ENCODE results near the gene IFT81.

The IFT81 gene

GRCh38 chr12:110258466-110258865 is 134.3 kb downstream of the IFT81 start:
- Histone ChIP-seq H3K9ac (ENCODE audit: insufficient read length, low read depth) (no peak overlapping the region), H3K27me3 (ENCODE audit: insufficient read depth, insufficient read length) (no peaks in the 10 kb centered on the region), H3K4me3 (ENCODE audit: insufficient read length, low read depth) (no peak overlapping the region), H3K36me3 (ENCODE audit: insufficient read depth, insufficient read length, low read length) (no peaks in the 10 kb centered on the region), H3K4me1 (ENCODE audit: insufficient read depth, insufficient read length) (peaks cover 4% of the 10 kb centered on the region), H3K9me3 (ENCODE audit: insufficient read depth, low read length) (no peaks in the 10 kb centered on the region)
- TF ChIP-seq ZNF274 (IDR thresholded peaks at IDR 0.05; ENCODE audit: low read depth, low read length), result no peak
- TF ChIP-seq SUZ12 (IDR thresholded peaks at IDR 0.05; ENCODE audit: extremely low read depth, insufficient read depth, insufficient read length), result no peak
- TF ChIP-seq YY1 (IDR thresholded peaks at IDR 0.05; ENCODE audit: insufficient read depth, insufficient read length), result no peak
- no peak for DNase-seq (ENCODE audit: low read depth, low spot score)

GRCh38 chr12:110262442-110263388 is 138.6 kb downstream of the IFT81 start:
- H3K9ac ChIP-seq (ENCODE audit: insufficient read length, low read depth), result no peak overlapping the region
- H3K36me3 ChIP-seq (ENCODE audit: insufficient read depth, insufficient read length, low read length), result no peaks in the 10 kb centered on the region
- no peak overlapping the region for H3K4me3 ChIP-seq (ENCODE audit: insufficient read length, low read depth)
- no peak for DNase-seq (ENCODE audit: low read depth, low spot score)
- H3K9me3 ChIP-seq (ENCODE audit: insufficient read depth, low read length), result no peaks in the 10 kb centered on the region
- H3K27me3 ChIP-seq (ENCODE audit: insufficient read depth, insufficient read length), result no peaks in the 10 kb centered on the region
- no peak for TF ChIP-seq YY1 (IDR thresholded peaks at IDR 0.05; ENCODE audit: insufficient read depth, insufficient read length)
- no peak for TF ChIP-seq SUZ12 (IDR thresholded peaks at IDR 0.05; ENCODE audit: extremely low read depth, insufficient read depth, insufficient read length)
- TF ChIP-seq ZNF274 (IDR thresholded peaks at IDR 0.05; ENCODE audit: low read depth, low read length), result no peak
- peaks cover 3% of the 10 kb centered on the region for H3K4me1 ChIP-seq (ENCODE audit: insufficient read depth, insufficient read length)

GRCh38 chr12:110266381-110266960 is 142.3 kb downstream of the IFT81 start:
- Histone ChIP-seq H3K4me3 (ENCODE audit: insufficient read length, low read depth) (no peak overlapping the region), H3K9ac (ENCODE audit: insufficient read length, low read depth) (no peak overlapping the region), H3K36me3 (ENCODE audit: insufficient read depth, insufficient read length, low read length) (no peaks in the 10 kb centered on the region), H3K4me1 (ENCODE audit: insufficient read depth, insufficient read length) (peaks cover 8% of the 10 kb centered on the region), H3K27me3 (ENCODE audit: insufficient read depth, insufficient read length) (no peaks in the 10 kb centered on the region), H3K9me3 (ENCODE audit: insufficient read depth, low read length) (no peaks in the 10 kb centered on the region)
- no peak for TF ChIP-seq ZNF274 (IDR thresholded peaks at IDR 0.05; ENCODE audit: low read depth, low read length)
- no peak for TF ChIP-seq SUZ12 (IDR thresholded peaks at IDR 0.05; ENCODE audit: extremely low read depth, insufficient read depth, insufficient read length)
- no peak for TF ChIP-seq YY1 (IDR thresholded peaks at IDR 0.05; ENCODE audit: insufficient read depth, insufficient read length)
- DNase-seq (ENCODE audit: low read depth, low spot score), result no peak

GRCh38 chr12:110266980-110267620 is 142.9 kb downstream of the IFT81 start:
- H3K9ac ChIP-seq (ENCODE audit: insufficient read length, low read depth), result peak overlapping the region; percentile 63
- no peak for DNase-seq (ENCODE audit: low read depth, low spot score)
- no peaks in the 10 kb centered on the region for H3K27me3 ChIP-seq (ENCODE audit: insufficient read depth, insufficient read length)

More at GRCh38 chr12:110266980-110267620, 142.9 kb downstream of the IFT81 start:
- Histone ChIP-seq H3K4me1 (ENCODE audit: insufficient read depth, insufficient read length) (peaks cover 8% of the 10 kb centered on the region), H3K9me3 (ENCODE audit: insufficient read depth, low read length) (no peaks in the 10 kb centered on the region), H3K36me3 (ENCODE audit: insufficient read depth, insufficient read length, low read length) (no peaks in the 10 kb centered on the region), H3K4me3 (ENCODE audit: insufficient read length, low read depth) (no peak overlapping the region)
- TF ChIP-seq YY1 (IDR thresholded peaks at IDR 0.05; ENCODE audit: insufficient read depth, insufficient read length) (no peak), SUZ12 (IDR thresholded peaks at IDR 0.05; ENCODE audit: extremely low read depth, insufficient read depth, insufficient read length) (no peak), ZNF274 (IDR thresholded peaks at IDR 0.05; ENCODE audit: low read depth, low read length) (no peak)
